ENCODE data around the gene PIK3C2G.
"Not testable (repeated sequence)": the region's sequence is repeated elsewhere in the genome, so short reads cannot be mapped to it uniquely, and the experiment has no call there.

Gene PIK3C2G

DNA sequence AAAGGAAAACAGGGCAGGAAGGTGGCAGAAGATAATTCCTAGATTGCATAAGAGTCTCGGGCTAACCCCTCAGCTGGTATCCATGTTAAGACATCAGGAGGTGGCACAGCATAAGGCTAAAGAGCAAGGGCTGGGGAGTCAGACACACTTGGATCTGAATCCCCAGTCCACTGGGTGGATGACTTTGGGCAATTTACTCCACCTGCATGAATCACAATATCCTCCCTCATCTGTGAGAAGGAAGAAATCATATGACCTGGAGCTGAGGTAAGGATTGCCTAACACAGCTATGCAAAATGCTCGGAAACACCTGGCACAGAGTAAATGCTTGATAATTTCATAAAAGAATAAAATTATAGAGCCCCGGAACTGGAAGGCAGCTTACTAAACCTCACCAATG lies 217.9 kb downstream of the PIK3C2G start:
- Mint-ChIP-seq H3K27ac (no peak overlapping the region), H3K9me3 (peaks cover 4% of the 10 kb centered on the region), H3K36me3 (ENCODE audit: low read depth) (no peaks in the 10 kb centered on the region), H3K4me3 (no peak overlapping the region), H3K27me3 (no peaks in the 10 kb centered on the region), H3K4me1 (ENCODE audit: low read depth) (no peaks in the 10 kb centered on the region)

DNA sequence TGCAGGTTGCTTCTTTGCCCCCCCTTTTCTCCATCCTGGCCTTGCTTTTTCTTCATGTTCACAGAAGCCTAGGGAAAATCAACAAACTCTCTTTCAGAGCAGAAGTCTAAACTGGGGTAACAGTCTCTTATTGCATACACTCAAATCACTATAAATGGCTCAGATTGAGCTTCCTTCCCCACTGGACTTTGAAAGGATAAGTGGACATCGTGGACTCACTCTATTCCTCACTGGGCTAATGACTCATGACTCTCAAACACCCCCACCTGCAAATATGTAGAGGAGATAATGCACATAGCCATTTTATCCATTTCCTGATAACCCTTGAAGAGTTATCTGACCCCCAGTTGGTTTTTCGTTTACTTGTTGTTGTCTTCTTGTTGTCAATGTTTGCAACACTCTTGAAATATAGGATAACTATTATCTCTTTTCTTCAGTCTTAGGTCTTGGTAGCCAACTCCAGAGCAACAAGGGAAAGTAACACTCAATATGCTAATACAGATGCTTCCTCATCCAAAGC lies 221.3 kb downstream of the PIK3C2G start:
- Mint-ChIP-seq H3K27ac (no peak overlapping the region), H3K9me3 (peaks cover 4% of the 10 kb centered on the region), H3K4me1 (ENCODE audit: low read depth) (no peaks in the 10 kb centered on the region), H3K4me3 (no peak overlapping the region), H3K36me3 (ENCODE audit: low read depth) (no peaks in the 10 kb centered on the region), H3K27me3 (no peaks in the 10 kb centered on the region)

GRCh38 chr12:18483698-18484325 lies 222.5 kb downstream of the PIK3C2G start:
- Mint-ChIP-seq H3K4me3 (no peak overlapping the region), H3K27ac (no peak overlapping the region), H3K9me3 (peaks cover 4% of the 10 kb centered on the region), H3K4me1 (ENCODE audit: low read depth) (no peaks in the 10 kb centered on the region), H3K27me3 (no peaks in the 10 kb centered on the region), H3K36me3 (ENCODE audit: low read depth) (no peaks in the 10 kb centered on the region)

GRCh38 chr12:18486036-18486435 lies 224.7 kb downstream of the PIK3C2G start:
- H3K9me3 Mint-ChIP-seq: no peaks in the 10 kb centered on the region
- H3K27me3 Mint-ChIP-seq: no peaks in the 10 kb centered on the region
- H3K27ac Mint-ChIP-seq: no peak overlapping the region
- H3K36me3 Mint-ChIP-seq (ENCODE audit: low read depth): no peaks in the 10 kb centered on the region
- no peaks in the 10 kb centered on the region for H3K4me1 Mint-ChIP-seq (ENCODE audit: low read depth)
- no peak overlapping the region for H3K4me3 Mint-ChIP-seq

- H3K27ac Mint-ChIP-seq: no peak overlapping the region
- no peaks in the 10 kb centered on the region for H3K27me3 Mint-ChIP-seq
- H3K4me3 Mint-ChIP-seq: no peak overlapping the region
- no peaks in the 10 kb centered on the region for H3K9me3 Mint-ChIP-seq
- H3K36me3 Mint-ChIP-seq (ENCODE audit: low read depth): no peaks in the 10 kb centered on the region
- no peaks in the 10 kb centered on the region for H3K4me1 Mint-ChIP-seq (ENCODE audit: low read depth)
Observed at GRCh38 chr12:18487509-18487908, 226.2 kb downstream of the PIK3C2G start.

DNA sequence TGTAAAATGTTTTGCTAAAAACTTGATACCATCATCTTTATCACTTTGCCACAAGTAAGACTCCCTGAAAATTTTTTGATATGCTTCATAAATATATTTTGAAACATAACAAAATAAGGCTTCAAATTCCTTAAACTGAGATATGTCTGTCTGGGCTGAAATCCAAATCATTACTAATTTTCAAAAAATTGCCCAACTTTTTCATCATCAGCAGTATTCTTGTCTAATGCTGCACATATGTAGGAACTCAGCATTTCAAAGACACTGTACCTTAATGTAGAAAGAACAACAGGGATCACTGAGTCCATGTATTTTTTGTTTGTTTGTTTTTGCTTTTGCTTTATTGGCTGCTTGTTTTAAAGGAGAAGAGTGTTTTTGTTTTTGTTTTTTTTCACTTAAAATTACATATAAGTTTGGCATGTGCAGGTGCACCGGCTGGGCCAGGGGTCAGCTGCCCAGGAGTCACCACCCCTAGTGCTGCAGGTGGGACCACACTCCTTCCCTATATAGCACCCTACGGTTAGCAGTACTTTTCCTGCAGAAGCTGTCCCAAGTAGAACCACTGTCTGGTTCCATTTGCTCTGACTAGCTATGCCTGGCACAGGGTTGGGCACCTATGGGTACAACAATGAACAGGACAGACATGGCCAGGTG lies 231.2 kb downstream of the PIK3C2G start:
- Mint-ChIP-seq H3K27ac (no peak overlapping the region), H3K9me3 (no peaks in the 10 kb centered on the region), H3K27me3 (no peaks in the 10 kb centered on the region), H3K4me1 (ENCODE audit: low read depth) (no peaks in the 10 kb centered on the region), H3K36me3 (ENCODE audit: low read depth) (no peaks in the 10 kb centered on the region), H3K4me3 (no peak overlapping the region)

GRCh38 chr12:18496156-18496555 lies 234.8 kb downstream of the PIK3C2G start:
- no peaks in the 10 kb centered on the region for H3K9me3 Mint-ChIP-seq
- H3K27me3 Mint-ChIP-seq: no peaks in the 10 kb centered on the region
- no peaks in the 10 kb centered on the region for H3K4me1 Mint-ChIP-seq (ENCODE audit: low read depth)
- no peak overlapping the region for H3K4me3 Mint-ChIP-seq
- no peaks in the 10 kb centered on the region for H3K36me3 Mint-ChIP-seq (ENCODE audit: low read depth)
- no peak overlapping the region for H3K27ac Mint-ChIP-seq

GRCh38 chr12:18500160-18500574 lies 238.8 kb downstream of the PIK3C2G start:
- not testable (repeated sequence) for H3K27me3 Mint-ChIP-seq; H3K9me3 Mint-ChIP-seq; H3K36me3 Mint-ChIP-seq (ENCODE audit: low read depth); H3K4me1 Mint-ChIP-seq (ENCODE audit: low read depth); H3K27ac Mint-ChIP-seq; H3K4me3 Mint-ChIP-seq

DNA sequence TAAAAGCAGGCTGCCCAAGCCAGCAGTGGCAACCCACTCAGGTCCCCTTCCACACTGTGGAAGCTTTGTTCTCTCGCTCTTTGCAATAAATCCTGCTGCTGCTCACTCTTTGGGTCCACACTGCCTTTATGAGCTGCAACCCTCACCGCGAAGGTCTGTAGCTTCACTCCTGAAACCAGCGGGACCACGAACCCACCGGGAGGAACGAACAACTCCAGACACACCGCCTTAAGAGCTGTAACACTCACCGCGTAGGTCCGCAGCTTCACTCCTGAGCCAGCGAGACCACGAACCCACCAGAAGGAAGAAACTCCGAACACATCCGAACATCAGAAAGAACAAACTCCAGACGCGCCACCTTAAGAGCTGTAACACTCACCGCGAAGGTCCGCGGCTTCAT lies 239.4 kb downstream of the PIK3C2G start:
- H3K4me3 Mint-ChIP-seq; H3K36me3 Mint-ChIP-seq (ENCODE audit: low read depth); H3K27me3 Mint-ChIP-seq; H3K27ac Mint-ChIP-seq; H3K9me3 Mint-ChIP-seq; H3K4me1 Mint-ChIP-seq (ENCODE audit: low read depth): not testable (repeated sequence)

- Mint-ChIP-seq H3K9me3 (peaks cover 8% of the 10 kb centered on the region), H3K36me3 (ENCODE audit: low read depth) (no peaks in the 10 kb centered on the region), H3K4me3 (no peak overlapping the region), H3K27me3 (no peaks in the 10 kb centered on the region), H3K4me1 (ENCODE audit: low read depth) (no peaks in the 10 kb centered on the region), H3K27ac (no peak overlapping the region)
Observed at GRCh38 chr12:18502422-18502968, 241.2 kb downstream of the PIK3C2G start.

- no peaks in the 10 kb centered on the region for H3K4me1 Mint-ChIP-seq (ENCODE audit: low read depth)
Observed at GRCh38 chr12:18521461-18521860, 260.1 kb downstream of the PIK3C2G start.

GRCh38 chr12:18522806-18523205 lies 261.5 kb downstream of the PIK3C2G start:
- H3K4me3 Mint-ChIP-seq: no peak overlapping the region
- no peak overlapping the region for H3K27ac Mint-ChIP-seq
- no peaks in the 10 kb centered on the region for H3K27me3 Mint-ChIP-seq
- peaks cover 21% of the 10 kb centered on the region for H3K9me3 Mint-ChIP-seq
- no peaks in the 10 kb centered on the region for H3K4me1 Mint-ChIP-seq (ENCODE audit: low read depth)
- no peaks in the 10 kb centered on the region for H3K36me3 Mint-ChIP-seq (ENCODE audit: low read depth)

More at GRCh38 chr12:18521461-18521860, 260.1 kb downstream of the PIK3C2G start:
- Mint-ChIP-seq H3K27me3 (no peaks in the 10 kb centered on the region), H3K4me3 (no peak overlapping the region), H3K27ac (no peak overlapping the region), H3K9me3 (peaks cover 18% of the 10 kb centered on the region), H3K36me3 (ENCODE audit: low read depth) (no peaks in the 10 kb centered on the region)

GRCh38 chr12:18542497-18542896 lies 281.2 kb downstream of the PIK3C2G start:
- H3K27ac Mint-ChIP-seq; H3K27me3 Mint-ChIP-seq; H3K4me1 Mint-ChIP-seq (ENCODE audit: low read depth); H3K4me3 Mint-ChIP-seq; H3K9me3 Mint-ChIP-seq; H3K36me3 Mint-ChIP-seq (ENCODE audit: low read depth): not testable (repeated sequence)

GRCh38 chr12:18546399-18546798 lies 285.1 kb downstream of the PIK3C2G start:
- Mint-ChIP-seq H3K27me3 (no peaks in the 10 kb centered on the region), H3K27ac (no peak overlapping the region), H3K36me3 (ENCODE audit: low read depth) (no peaks in the 10 kb centered on the region), H3K4me1 (ENCODE audit: low read depth) (no peaks in the 10 kb centered on the region), H3K9me3 (peaks cover 3% of the 10 kb centered on the region), H3K4me3 (no peak overlapping the region)

DNA sequence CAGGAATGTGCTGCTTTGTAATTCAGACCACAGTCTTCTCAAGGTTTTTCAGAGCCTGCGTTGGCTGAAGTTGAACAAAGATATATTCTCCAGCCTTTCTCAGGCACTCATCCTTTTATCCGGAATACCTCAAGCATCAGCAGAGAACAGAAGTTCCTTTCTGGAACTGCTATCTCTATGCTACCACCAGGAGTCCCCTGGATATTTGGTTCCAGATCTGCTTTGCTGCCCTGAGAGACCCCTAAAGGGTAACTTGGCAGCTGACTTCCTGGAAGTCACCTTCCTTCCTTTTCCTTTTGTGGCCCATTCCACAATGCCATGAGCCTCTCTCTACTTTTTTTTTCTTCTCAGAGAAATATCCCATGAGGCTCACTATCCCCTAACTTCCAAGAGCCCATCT lies 288.3 kb downstream of the PIK3C2G start:
- Mint-ChIP-seq H3K4me1 (ENCODE audit: low read depth) (no peaks in the 10 kb centered on the region), H3K4me3 (no peak overlapping the region), H3K36me3 (ENCODE audit: low read depth) (no peaks in the 10 kb centered on the region), H3K27ac (no peak overlapping the region), H3K9me3 (peaks cover 4% of the 10 kb centered on the region), H3K27me3 (no peaks in the 10 kb centered on the region)

Data from stimulated activated naive CD8-positive, alpha-beta T cell treated with anti-CD3 and anti-CD28 coated beads, Interleukin-15, Interleukin-2, amounts not matched to agents 100 ng/mL and 50 ng/mL, for 24 hours (primary cell).